Endothelial cell (in vitro differentiated cells): Measurements from ENCODE around the gene HOXC13. TPM values are rescaled to one million over a fixed set of nuclear protein-coding genes. Genes with fewer than 3 reads are reported as not detected.

Source experiments
- DNase-seq: peaks from one replicate; pipeline ENCODE4 v3.0.0; 2021; ENCODE audit warnings: low spot score
- H3K27ac Mint-ChIP-seq: one replicate; pipeline ENCODE4 v1.8.0; 2021; ENCODE audit warnings: mixed read lengths, inconsistent platforms; ENCODE audit not compliant: unreplicated experiment
- H3K27me3 Mint-ChIP-seq: one replicate; pipeline ENCODE4 v1.8.0; 2021; ENCODE audit warnings: mild to moderate bottlenecking, moderate library complexity, mixed read lengths, inconsistent platforms; ENCODE audit not compliant: unreplicated experiment
- H3K36me3 Mint-ChIP-seq: one replicate; pipeline ENCODE4 v1.8.0; 2021; ENCODE audit warnings: mild to moderate bottlenecking, low read depth, mixed read lengths, inconsistent platforms; ENCODE audit not compliant: unreplicated experiment
- H3K4me1 Mint-ChIP-seq: one replicate; pipeline ENCODE4 v1.8.0; 2021; ENCODE audit warnings: mild to moderate bottlenecking, mixed read lengths, inconsistent platforms; ENCODE audit not compliant: unreplicated experiment
- H3K4me3 Mint-ChIP-seq: one replicate; pipeline ENCODE4 v1.8.0; 2021; ENCODE audit warnings: mild to moderate bottlenecking, mixed read lengths, inconsistent platforms; ENCODE audit not compliant: unreplicated experiment
- H3K9me3 Mint-ChIP-seq: one replicate; pipeline ENCODE4 v1.8.0; 2021; ENCODE audit warnings: mixed read lengths, inconsistent platforms; ENCODE audit not compliant: unreplicated experiment
- total RNA-seq: library from RNA; stranded (reverse); fragmentation: NEBNext Ultra II Directional; extraction: Animal tissue kit (Norgen Biotek cat#: 25700); gene quantifications from one replicate; pipeline ENCODE4 v1.2.1, GENCODE V29; 2021; ENCODE audit not compliant: unreplicated experiment
- TF ChIP-seq, protein P1 (sequence below): fragments of 200-600 bp; sonication (generic); IDR thresholded peaks from one replicate; pipeline ENCODE4 v1.5.0; 2021; ENCODE audit warnings: antibody characterized with exemption; ENCODE audit not compliant: unreplicated experiment

HOXC13 gene
- total RNA-seq, 1 donor from 2014 or later, result 0.38 TPM

- DNase-seq, result no peak
- Mint-ChIP-seq H3K27me3 (peaks cover 23% of the 10 kb centered on the region), H3K9me3 (no peaks in the 10 kb centered on the region), H3K27ac (no peak overlapping the region), H3K36me3 (peaks cover 3% of the 10 kb centered on the region), H3K4me1 (peaks cover 19% of the 10 kb centered on the region), H3K4me3 (peak overlapping the region; percentile 29)
- TF ChIP-seq, protein P1, sequence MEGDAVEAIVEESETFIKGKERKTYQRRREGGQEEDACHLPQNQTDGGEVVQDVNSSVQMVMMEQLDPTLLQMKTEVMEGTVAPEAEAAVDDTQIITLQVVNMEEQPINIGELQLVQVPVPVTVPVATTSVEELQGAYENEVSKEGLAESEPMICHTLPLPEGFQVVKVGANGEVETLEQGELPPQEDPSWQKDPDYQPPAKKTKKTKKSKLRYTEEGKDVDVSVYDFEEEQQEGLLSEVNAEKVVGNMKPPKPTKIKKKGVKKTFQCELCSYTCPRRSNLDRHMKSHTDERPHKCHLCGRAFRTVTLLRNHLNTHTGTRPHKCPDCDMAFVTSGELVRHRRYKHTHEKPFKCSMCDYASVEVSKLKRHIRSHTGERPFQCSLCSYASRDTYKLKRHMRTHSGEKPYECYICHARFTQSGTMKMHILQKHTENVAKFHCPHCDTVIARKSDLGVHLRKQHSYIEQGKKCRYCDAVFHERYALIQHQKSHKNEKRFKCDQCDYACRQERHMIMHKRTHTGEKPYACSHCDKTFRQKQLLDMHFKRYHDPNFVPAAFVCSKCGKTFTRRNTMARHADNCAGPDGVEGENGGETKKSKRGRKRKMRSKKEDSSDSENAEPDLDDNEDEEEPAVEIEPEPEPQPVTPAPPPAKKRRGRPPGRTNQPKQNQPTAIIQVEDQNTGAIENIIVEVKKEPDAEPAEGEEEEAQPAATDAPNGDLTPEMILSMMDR, result no peak
Observed at GRCh38 chr12:53940443-53941014, 1.9 kb downstream of the HOXC13 start.

DNA sequence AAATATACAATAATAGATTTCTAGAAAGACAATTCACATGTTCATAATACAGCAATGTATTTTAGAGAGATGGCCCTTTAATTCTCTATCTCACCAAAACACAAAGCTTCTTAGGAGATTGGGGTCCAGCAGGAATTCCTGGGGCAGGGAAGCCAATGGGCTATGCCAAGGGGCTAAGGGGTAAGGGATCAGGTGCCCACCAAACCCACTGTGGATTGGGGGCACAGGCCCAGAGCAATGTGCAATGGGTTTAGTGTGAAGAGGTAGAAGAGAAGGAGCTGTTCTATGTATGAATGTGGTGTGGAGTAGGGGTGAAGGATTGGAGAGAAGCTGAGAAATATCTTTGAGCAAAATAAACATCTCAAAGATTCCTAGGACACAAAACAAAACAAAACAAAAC is 2.6 kb downstream of the HOXC13 start:
- H3K4me1 Mint-ChIP-seq, result peaks cover 13% of the 10 kb centered on the region
- no peaks in the 10 kb centered on the region for H3K9me3 Mint-ChIP-seq
- no peak overlapping the region for H3K27ac Mint-ChIP-seq
- TF ChIP-seq, protein P1, result no peak
- no peak overlapping the region for H3K4me3 Mint-ChIP-seq
- peaks cover 3% of the 10 kb centered on the region for H3K36me3 Mint-ChIP-seq
- H3K27me3 Mint-ChIP-seq, result peaks cover 25% of the 10 kb centered on the region
- no peak for DNase-seq

DNA sequence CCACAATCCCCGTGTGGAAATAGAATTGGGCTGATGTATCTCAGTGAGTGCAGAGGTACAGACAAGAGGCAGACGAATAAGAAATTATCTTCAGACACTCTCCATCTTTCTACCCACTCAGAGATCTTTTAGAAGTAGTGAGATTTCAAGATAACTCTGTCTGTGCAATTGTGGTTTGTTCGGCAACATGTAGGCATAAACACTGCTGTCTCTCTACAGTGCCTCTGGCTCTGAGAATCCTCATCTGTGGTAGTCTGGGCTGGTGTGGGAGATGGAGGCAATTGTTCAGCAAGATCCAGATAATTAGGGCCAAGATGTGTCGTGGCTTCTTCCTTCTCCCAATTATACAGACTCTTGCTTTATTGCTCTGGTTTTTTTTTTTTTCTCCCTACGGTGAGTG is 3.1 kb downstream of the HOXC13 start:
- Mint-ChIP-seq H3K4me1 (peaks cover 13% of the 10 kb centered on the region), H3K9me3 (no peaks in the 10 kb centered on the region), H3K36me3 (peaks cover 3% of the 10 kb centered on the region), H3K27me3 (peaks cover 26% of the 10 kb centered on the region), H3K27ac (no peak overlapping the region), H3K4me3 (no peak overlapping the region)
- DNase-seq, result no peak
- TF ChIP-seq, protein P1, result no peak

GRCh38 chr12:53942467-53942997 is 3.9 kb downstream of the HOXC13 start:
- DNase-seq, result no peak
- H3K4me1 Mint-ChIP-seq, result peaks cover 13% of the 10 kb centered on the region
- no peaks in the 10 kb centered on the region for H3K9me3 Mint-ChIP-seq
- H3K27me3 Mint-ChIP-seq, result peaks cover 23% of the 10 kb centered on the region
- peaks cover 3% of the 10 kb centered on the region for H3K36me3 Mint-ChIP-seq
- TF ChIP-seq, protein P1, result no peak
- no peak overlapping the region for H3K27ac Mint-ChIP-seq
- H3K4me3 Mint-ChIP-seq, result no peak overlapping the region

GRCh38 chr12:53944209-53944608 is 5.6 kb downstream of the HOXC13 start:
- no peak for DNase-seq
- H3K9me3 Mint-ChIP-seq, result no peaks in the 10 kb centered on the region

More at GRCh38 chr12:53944209-53944608, 5.6 kb downstream of the HOXC13 start:
- no peak overlapping the region for H3K4me3 Mint-ChIP-seq
- H3K27me3 Mint-ChIP-seq, result peaks cover 37% of the 10 kb centered on the region
- TF ChIP-seq, protein P1, result no peak
- peaks cover 3% of the 10 kb centered on the region for H3K36me3 Mint-ChIP-seq
- peaks cover 13% of the 10 kb centered on the region for H3K4me1 Mint-ChIP-seq
- H3K27ac Mint-ChIP-seq, result no peak overlapping the region
